ENCODE measurements around the gene SLIT3. TPM values are rescaled to one million over a fixed set of nuclear protein-coding genes. Genes with fewer than 3 reads are reported as not detected.

Gene SLIT3
- total and polyA plus RNA-seq, 10 of the 15 experiments (the other 5 are each of a cell fraction or from before 2014, with no cell fraction given): 0.05 TPM; not detected in 9

GRCh38 chr5:168987543-168988300 is 313.2 kb downstream of the SLIT3 start:
- H3K4me2 ChIP-seq (ENCODE audit: control insufficient read depth, insufficient read depth): no peak overlapping the region
- H3K9me3 ChIP-seq (replicated peaks; ENCODE audit: control insufficient read depth, insufficient read depth, low read length): no peaks in the 10 kb centered on the region
- no peaks in the 10 kb centered on the region for H3K36me3 ChIP-seq (ENCODE audit: control insufficient read depth in 2 of 2, insufficient read depth in 2 of 2, low read length in 1 of 2)
- no peak overlapping the region for H3K27ac ChIP-seq (ENCODE audit: control insufficient read depth, insufficient read depth)
- no TSS peak for BruUV-seq (replicated peaks)
- no peaks in the 10 kb centered on the region for H3K79me2 ChIP-seq (ENCODE audit: control insufficient read depth, insufficient read depth, low read length)
- 2% methylated on average over 11 of the region's 11 CpGs for WGBS (ENCODE audit: insufficient coverage, insufficient replicate concordance, low lambda C conversion rate, missing lambda C conversion rate)
- ChIA-PET RAD21 (ENCODE audit: unreplicated experiment) (interaction anchor here (0.7 to 3.1 kb wide), 6 partner anchors 40 to 599 kb away, joined by 3 to 10 read pairs (median 3); partner anchors contain the start of gene SPDL1), SMC1A (ENCODE audit: uncharacterized antibody, unreplicated experiment) (interaction anchor here (0.6 to 3.8 kb wide), 12 partner anchors 9 to 1196 kb away, joined by 3 to 39 read pairs (median 4); partner anchors contain the start of gene SPDL1), CTCF (interaction anchor here (0.5 to 4.2 kb wide), 37 partner anchors 9 to 1236 kb away, joined by 3 to 30 read pairs (median 3); partner anchors contain the start of genes DOCK2, SLIT3 and SPDL1), POLR2A (no interaction called here)
- peak; percentile 84 for ATAC-seq
- H3K9ac ChIP-seq (ENCODE audit: control insufficient read depth, insufficient read depth, low read length): no peak overlapping the region
- intact Hi-C loops (cut with micrococcal nuclease; ENCODE audit: unreplicated experiment): loop anchor here (1.0 kb wide), 2 partner anchors 315 to 594 kb away; no protein-coding TSS in a partner anchor
- no peak overlapping the region for H3K4me3 ChIP-seq
- no peak for TF ChIP-seq SMAD5 (IDR thresholded peaks at IDR 0.05; ENCODE audit: low read depth)
- peak; percentile 47; the same call in 1 of the 2 replicates for TF ChIP-seq YY1 (IDR thresholded peaks at IDR 0.05; ENCODE audit: low read depth, low read length)
- peak; percentile 89 for TF ChIP-seq RAD21 (IDR thresholded peaks at IDR 0.05; ENCODE audit: insufficient read depth, low read depth, low read length)
- TF ChIP-seq FOXK2 (IDR thresholded peaks at IDR 0.05): no peak
- no peak for TF ChIP-seq SIX5 (IDR thresholded peaks at IDR 0.05; ENCODE audit: low read depth, low read length, severe bottlenecking)
- no peak for TF ChIP-seq ZNF687 (IDR thresholded peaks at IDR 0.05)
- no peak for TF ChIP-seq WRNIP1 (IDR thresholded peaks at IDR 0.05; ENCODE audit: borderline replicate concordance, low read depth, low read length)
- TF ChIP-seq NFIC (IDR thresholded peaks at IDR 0.05; ENCODE audit: low read depth, low read length): no peak
- TF ChIP-seq MTA2 (IDR thresholded peaks at IDR 0.05; ENCODE audit: low read depth): no peak
- no peak for TF ChIP-seq YBX1 (IDR thresholded peaks at IDR 0.05)
- no peak for TF ChIP-seq BCLAF1 (IDR thresholded peaks at IDR 0.05)
- TF ChIP-seq, protein P1, sequence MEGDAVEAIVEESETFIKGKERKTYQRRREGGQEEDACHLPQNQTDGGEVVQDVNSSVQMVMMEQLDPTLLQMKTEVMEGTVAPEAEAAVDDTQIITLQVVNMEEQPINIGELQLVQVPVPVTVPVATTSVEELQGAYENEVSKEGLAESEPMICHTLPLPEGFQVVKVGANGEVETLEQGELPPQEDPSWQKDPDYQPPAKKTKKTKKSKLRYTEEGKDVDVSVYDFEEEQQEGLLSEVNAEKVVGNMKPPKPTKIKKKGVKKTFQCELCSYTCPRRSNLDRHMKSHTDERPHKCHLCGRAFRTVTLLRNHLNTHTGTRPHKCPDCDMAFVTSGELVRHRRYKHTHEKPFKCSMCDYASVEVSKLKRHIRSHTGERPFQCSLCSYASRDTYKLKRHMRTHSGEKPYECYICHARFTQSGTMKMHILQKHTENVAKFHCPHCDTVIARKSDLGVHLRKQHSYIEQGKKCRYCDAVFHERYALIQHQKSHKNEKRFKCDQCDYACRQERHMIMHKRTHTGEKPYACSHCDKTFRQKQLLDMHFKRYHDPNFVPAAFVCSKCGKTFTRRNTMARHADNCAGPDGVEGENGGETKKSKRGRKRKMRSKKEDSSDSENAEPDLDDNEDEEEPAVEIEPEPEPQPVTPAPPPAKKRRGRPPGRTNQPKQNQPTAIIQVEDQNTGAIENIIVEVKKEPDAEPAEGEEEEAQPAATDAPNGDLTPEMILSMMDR (IDR thresholded peaks at IDR 0.05 in 2 of 3, conservative IDR thresholded peaks at IDR 0.05 in 1 of 3; ENCODE audit: control insufficient read depth in 2 of 3, extremely low read depth in 1 of 3, insufficient read depth in 1 of 3, low read depth in 3 of 3, low read length in 3 of 3): peak; percentile 75 to 92 (median 78)
- TF ChIP-seq RUNX3 (IDR thresholded peaks at IDR 0.05; ENCODE audit: low read length): peak; percentile 83
- TF ChIP-seq SMC3 (IDR thresholded peaks at IDR 0.05; ENCODE audit: borderline replicate concordance, low read length): peak; percentile 78; the same call in 1 of the 2 replicates
- H3K27me3 ChIP-seq (replicated peaks in 1 of 2; ENCODE audit: control insufficient read depth in 2 of 2, insufficient read depth in 2 of 2, low read length in 1 of 2): no peaks in the 10 kb centered on the region; a peak in 1 of 4 replicates
- FAIRE-seq: peak; percentile 95
- no peak overlapping the region for H2AFZ ChIP-seq (ENCODE audit: control insufficient read depth, low read depth, low read length)
- DNase-seq (ENCODE audit: low read depth, low spot score): no peak
- H3K4me1 ChIP-seq (ENCODE audit: control insufficient read depth, insufficient read depth, low read length): no peaks in the 10 kb centered on the region
- no peaks in the 10 kb centered on the region for H4K20me1 ChIP-seq (ENCODE audit: control insufficient read depth, insufficient read depth)
- in situ Hi-C loops (cut with MboI): loop anchor here (5.0 kb wide), 1 partner anchor 595 kb away; the partner anchor contains the start of gene SPDL1
